IPS-NIHi11 (cell line): ENCODE results near the gene GRK7.
"Not testable (repeated sequence)": the region's sequence is repeated elsewhere in the genome, so short reads cannot be mapped to it uniquely, and the experiment has no call there.

Experiments used
- DNase-seq: peaks from one replicate; pipeline ENCODE4 v3.0.0; 2012; ENCODE audit warnings: mixed read lengths, low spot score

The GRK7 gene

GRCh38 chr3:141762552-141762951, 656 bp upstream of the GRK7 start:
- not testable (repeated sequence) for DNase-seq

GRCh38 chr3:141764045-141764444, 837 bp downstream of the GRK7 start:
- no peak for DNase-seq

- no peak for DNase-seq
Measured at GRCh38 chr3:141764465-141764864, 1.3 kb downstream of the GRK7 start.

- DNase-seq: no peak
Measured at GRCh38 chr3:141764986-141765385, 1.8 kb downstream of the GRK7 start.

- DNase-seq: no peak
Measured at GRCh38 chr3:141767066-141767465, 3.9 kb downstream of the GRK7 start.

- DNase-seq: no peak
Measured at GRCh38 chr3:141769221-141769894, 6.2 kb downstream of the GRK7 start.

GRCh38 chr3:141773676-141774075, 10.5 kb downstream of the GRK7 start:
- no peak for DNase-seq

- DNase-seq: no peak
Measured at GRCh38 chr3:141776376-141776775, 13.2 kb downstream of the GRK7 start.

- no peak for DNase-seq
Measured at GRCh38 chr3:141776885-141777284, 13.7 kb downstream of the GRK7 start.

- no peak for DNase-seq
Measured at GRCh38 chr3:141777957-141778813, 15.0 kb downstream of the GRK7 start.

- DNase-seq: no peak
Measured at GRCh38 chr3:141779667-141780066, 16.5 kb downstream of the GRK7 start.

GRCh38 chr3:141782386-141782932, 19.3 kb downstream of the GRK7 start:
- no peak for DNase-seq

- DNase-seq: no peak
Measured at GRCh38 chr3:141783632-141784031, 20.4 kb downstream of the GRK7 start.

- no peak for DNase-seq
Measured at GRCh38 chr3:141784096-141784495, 20.9 kb downstream of the GRK7 start.

GRCh38 chr3:141784531-141784930, 21.3 kb downstream of the GRK7 start:
- no peak for DNase-seq

- DNase-seq: no peak
Measured at GRCh38 chr3:141788149-141788548, 24.9 kb downstream of the GRK7 start.

GRCh38 chr3:141788750-141789149, 25.5 kb downstream of the GRK7 start:
- not testable (repeated sequence) for DNase-seq

GRCh38 chr3:141789281-141789680, 26.1 kb downstream of the GRK7 start:
- DNase-seq: peak; percentile 49

GRCh38 chr3:141790171-141790570, 27.0 kb downstream of the GRK7 start:
- DNase-seq: no peak

- no peak for DNase-seq
Measured at GRCh38 chr3:141792495-141792894, 29.3 kb downstream of the GRK7 start.

GRCh38 chr3:141793476-141794260, 30.5 kb downstream of the GRK7 start:
- peak; percentile 71 for DNase-seq

GRCh38 chr3:141795276-141795675, 32.1 kb downstream of the GRK7 start:
- DNase-seq: no peak
